HFF-Myc (cell line): ENCODE measurements around the gene C10orf105.

Source experiments
- DNase-seq: peaks from one replicate; pipeline ENCODE4 v3.0.0-alpha.2; 2011; ENCODE audit warnings: low read depth; ENCODE audit errors: extremely low read depth
- H3K4me3 ChIP-seq: replicated peaks from 2 replicates; pipeline ENCODE4 v1.5.1; 2011; ENCODE audit warnings: low read depth, mild to moderate bottlenecking, control low read depth, low read length
- CTCF ChIP-seq: IDR thresholded peaks from 2 replicates; pipeline ENCODE4 v1.5.1; 2012; ENCODE audit warnings: mild to moderate bottlenecking, low read depth, low read length, control low read depth; ENCODE audit errors: missing control alignments

Gene C10orf105

GRCh38 chr10:71755179-71755879, 35.8 kb upstream of the C10orf105 start:
- no peak for DNase-seq
- H3K4me3 ChIP-seq, result no peak overlapping the region
- TF ChIP-seq CTCF, result no peak

- TF ChIP-seq CTCF, result no peak
- DNase-seq, result no peak
Observed at GRCh38 chr10:71754562-71754961, 35.0 kb upstream of the C10orf105 start.

GRCh38 chr10:71753960-71754505, 34.5 kb upstream of the C10orf105 start:
- no peak overlapping the region for H3K4me3 ChIP-seq
- no peak for DNase-seq
- no peak for TF ChIP-seq CTCF

More at GRCh38 chr10:71754562-71754961, 35.0 kb upstream of the C10orf105 start:
- no peak overlapping the region for H3K4me3 ChIP-seq

- DNase-seq, result no peak
- no peak overlapping the region for H3K4me3 ChIP-seq
- TF ChIP-seq CTCF, result no peak
Observed at GRCh38 chr10:71753091-71753959, 33.7 kb upstream of the C10orf105 start.

- no peak overlapping the region for H3K4me3 ChIP-seq
- DNase-seq, result no peak
- no peak for TF ChIP-seq CTCF
Observed at GRCh38 chr10:71752391-71753090, 33.0 kb upstream of the C10orf105 start.

- TF ChIP-seq CTCF, result no peak
- H3K4me3 ChIP-seq, result no peak overlapping the region
- DNase-seq, result no peak
Observed at GRCh38 chr10:71751515-71752224, 32.1 kb upstream of the C10orf105 start.
